GM23338 (cell line): ENCODE measurements around the gene WDR20. TPM values are rescaled to one million over a fixed set of nuclear protein-coding genes. Genes with fewer than 3 reads are reported as not detected.

ENCODE experiments used
- ATAC-seq: fragments of 200-7000 bp; cut with Tn5 transposase; 3 replicates; pipeline ENCODE4 v1.9.1; 2020
- DNase-seq: peaks from one replicate; pipeline ENCODE4 v3.0.0-alpha.2; 2015; ENCODE audit warnings: low spot score
- H2AFZ ChIP-seq: fragments of 200-600 bp; sonication (generic); 2 replicates; pipeline ENCODE4 v1.8.0; 2016; ENCODE audit warnings: antibody characterized with exemption, mild to moderate bottlenecking, moderate library complexity
- H3F3A ChIP-seq: fragments of 200-600 bp; sonication (generic); replicated peaks from 2 replicates; pipeline ENCODE4 v1.8.0; 2017; ENCODE audit warnings: antibody characterized with exemption, mixed run types, low read depth
- H3K27ac ChIP-seq: fragments of 200-600 bp; sonication (generic); 2 replicates; pipeline ENCODE4 v1.6.1; 2016; ENCODE audit warnings: low read depth
- H3K27me3 ChIP-seq: fragments of 200-600 bp; sonication (generic); 2 replicates; pipeline ENCODE4 v1.8.0; 2016; ENCODE audit warnings: mild to moderate bottlenecking, mixed run types, moderate library complexity; ENCODE audit not compliant: insufficient read depth
- H3K36me3 ChIP-seq: fragments of 200-600 bp; sonication (generic); 2 replicates; pipeline ENCODE4 v1.8.0; 2016; ENCODE audit warnings: mild to moderate bottlenecking; ENCODE audit not compliant: insufficient read depth
- H3K4me1 ChIP-seq: fragments of 200-600 bp; sonication (generic); 2 replicates; pipeline ENCODE4 v1.8.0; 2016; ENCODE audit warnings: mild to moderate bottlenecking, moderate library complexity; ENCODE audit not compliant: insufficient read depth
- H3K4me2 ChIP-seq: fragments of 200-600 bp; sonication (generic); 2 replicates; pipeline ENCODE4 v1.7.1; 2017; ENCODE audit warnings: mixed run types
- H3K4me3 ChIP-seq: fragments of 200-600 bp; sonication (generic); 2 replicates; pipeline ENCODE4 v1.6.1; 2016; ENCODE audit warnings: mixed run types
- H3K79me2 ChIP-seq: fragments of 200-600 bp; sonication (generic); replicated peaks from 2 replicates; pipeline ENCODE4 v1.8.0; 2017; ENCODE audit warnings: mild to moderate bottlenecking; ENCODE audit not compliant: insufficient read depth
- H3K9me2 ChIP-seq: fragments of 200-600 bp; sonication (generic); 2 replicates; pipeline ENCODE4 v1.8.0; 2017; ENCODE audit not compliant: insufficient read depth
- H4K20me1 ChIP-seq: fragments of 200-600 bp; sonication (generic); replicated peaks from 2 replicates; pipeline ENCODE4 v1.8.0; 2017; ENCODE audit warnings: mild to moderate bottlenecking; ENCODE audit not compliant: insufficient read depth
- H3K27ac Mint-ChIP-seq: 2 replicates; pipeline ENCODE4 v1.8.0; 2020; ENCODE audit warnings: inconsistent platforms, mild to moderate bottlenecking, moderate library complexity, mixed read lengths
- H3K27me3 Mint-ChIP-seq: 3 replicates; pipeline ENCODE4 v1.8.0; 2022; ENCODE audit warnings: low read depth, mild to moderate bottlenecking, moderate library complexity, mixed read lengths, inconsistent platforms; ENCODE audit not compliant: insufficient read depth, poor library complexity
- H3K36me3 Mint-ChIP-seq: 3 replicates; pipeline ENCODE4 v1.8.0; 2021; ENCODE audit warnings: low read depth, mild to moderate bottlenecking, inconsistent platforms, moderate library complexity, mixed read lengths
- H3K4me1 Mint-ChIP-seq: 3 replicates; pipeline ENCODE4 v1.8.0; 2020; ENCODE audit warnings: mild to moderate bottlenecking, inconsistent platforms, mixed read lengths
- H3K4me3 Mint-ChIP-seq: 3 replicates; pipeline ENCODE4 v1.8.0; 2021; ENCODE audit warnings: moderate library complexity, mild to moderate bottlenecking, inconsistent platforms, mixed read lengths
- H3K9me3 Mint-ChIP-seq: 3 replicates; pipeline ENCODE4 v1.8.0; 2020; ENCODE audit warnings: moderate library complexity, mild to moderate bottlenecking, inconsistent platforms, mixed read lengths
- CREB1 ChIP-seq: fragments of 250-450 bp; sonication (Bioruptor Pico); IDR thresholded peaks from 2 replicates; pipeline ENCODE4 v1.5.0; 2020; ENCODE audit warnings: low read depth, mild to moderate bottlenecking, moderate library complexity
- CTCF ChIP-seq, 2 experiments: fragments of 200-600 bp in 1 of 2; sonication (generic) in 1 of 2; conservative IDR thresholded peaks; 2 replicates each; pipeline versions ENCODE4 v1.5.1 to v1.6.1; 2016 to 2017; ENCODE audit warnings: antibody characterized with exemption in 2 of 2, low read depth in 2 of 2, mild to moderate bottlenecking in 2 of 2, moderate library complexity in 1 of 2
- ETS1 ChIP-seq: IDR thresholded peaks from 2 replicates; pipeline ENCODE4 v1.6.1; 2016; ENCODE audit warnings: antibody characterized with exemption
- EZH2 ChIP-seq: fragments of 200-600 bp; sonication (generic); IDR thresholded peaks from one replicate; pipeline ENCODE4 v1.8.0; 2017; ENCODE audit warnings: antibody characterized with exemption, mild to moderate bottlenecking, low read depth; ENCODE audit not compliant: unreplicated experiment
- EZH2phosphoT487 ChIP-seq: fragments of 200-600 bp; sonication (generic); IDR thresholded peaks from one replicate; pipeline ENCODE4 v1.8.1; 2018; ENCODE audit warnings: antibody characterized with exemption; ENCODE audit not compliant: unreplicated experiment
- JUNB ChIP-seq: IDR thresholded peaks from one replicate; pipeline ENCODE4 v1.6.1; 2016; ENCODE audit warnings: antibody characterized with exemption; ENCODE audit not compliant: unreplicated experiment
- NANOG ChIP-seq: IDR thresholded peaks from 2 replicates; pipeline ENCODE4 v1.6.1; 2016; ENCODE audit warnings: antibody characterized with exemption, borderline replicate concordance
- POLR2AphosphoS5 ChIP-seq: IDR thresholded peaks from 2 replicates; pipeline ENCODE4 v1.6.1; 2016; ENCODE audit warnings: antibody characterized with exemption, low read depth
- STAT1 ChIP-seq: IDR thresholded peaks from one replicate; pipeline ENCODE4 v1.6.1; 2016; ENCODE audit warnings: antibody characterized with exemption; ENCODE audit not compliant: unreplicated experiment
- ZNF114 ChIP-seq: fragments of 250-450 bp; sonication (Bioruptor Pico); IDR thresholded peaks from 2 replicates; pipeline ENCODE4 v1.5.0; 2020; ENCODE audit warnings: mild to moderate bottlenecking, moderate library complexity
- ZNF331 ChIP-seq: fragments of 250-450 bp; sonication (Bioruptor Pico); IDR thresholded peaks from 2 replicates; pipeline ENCODE4 v1.5.0; 2020; ENCODE audit warnings: low read depth, mild to moderate bottlenecking, moderate library complexity
- polyA plus RNA-seq: library from polyadenylated mRNA; unstranded; fragments of >200 nt; fragmentation: Nextera tagmentation; extraction: Ambion mirVana; gene quantifications from 2 replicates; pipeline ENCODE4 v1.2.1, GENCODE V29; 2016
- total RNA-seq: library from RNA; depleted of rRNA; stranded (reverse); fragments of >200 nt; shearing (Covaris generic); gene quantifications from 2 replicates; pipeline ENCODE4 v1.2.3, GENCODE V29; 2014
- TF ChIP-seq, protein P1 (sequence below): IDR thresholded peaks from one replicate; pipeline ENCODE4 v1.6.1; 2018; ENCODE audit warnings: antibody characterized with exemption; ENCODE audit not compliant: unreplicated experiment

WDR20 gene
- total and polyA plus RNA-seq, 2 experiments from 2014 or later, result 17.9 to 21.0 TPM

DNA sequence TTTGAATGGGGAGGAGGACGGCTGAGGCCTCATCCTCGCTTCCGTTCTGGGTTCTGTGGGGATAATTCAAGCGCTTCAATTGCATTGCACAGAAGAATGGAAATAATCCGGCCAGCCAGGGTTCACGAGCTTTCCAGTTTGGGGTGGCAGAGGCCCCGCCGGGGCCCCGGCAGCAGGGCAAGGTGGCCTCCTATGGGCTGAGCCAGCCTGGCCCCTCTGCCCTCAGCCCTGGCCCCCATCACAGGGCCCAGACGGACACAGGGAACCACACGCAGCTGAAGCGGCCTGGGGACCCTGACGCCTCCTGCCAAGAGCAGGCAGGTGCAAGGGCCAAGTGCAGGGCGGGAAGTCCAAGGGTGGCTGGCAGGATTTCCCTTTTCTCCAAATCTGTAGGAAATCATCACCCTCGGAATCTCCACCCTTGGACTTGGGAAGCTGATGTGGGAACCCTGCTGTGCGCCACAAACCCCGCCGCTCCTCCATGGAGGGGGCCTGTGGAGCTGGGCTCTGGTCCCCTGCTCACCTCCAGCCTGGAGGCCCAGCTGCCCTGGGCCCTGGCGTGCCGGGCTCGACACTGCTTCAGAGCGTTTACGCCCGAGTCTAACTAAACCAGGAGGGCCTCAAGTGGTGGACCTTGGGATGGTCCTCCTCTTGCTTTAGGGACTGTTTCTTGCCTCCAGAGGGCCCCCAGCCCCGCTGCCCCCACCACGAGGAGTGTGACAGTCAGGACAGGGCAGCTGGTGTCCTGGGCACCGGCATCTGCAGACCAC, 86.8 kb downstream of the WDR20 start:
- no peaks in the 10 kb centered on the region for H3F3A ChIP-seq
- TF ChIP-seq ETS1 (no peak), EZH2 (no peak), STAT1 (no peak), POLR2AphosphoS5 (no peak), CTCF (conservative IDR thresholded peaks at IDR 0.05; ENCODE audit: low read depth in 2 of 2) (peak in 1 of 2 experiments; percentile 26; a peak in 2 of 4 replicates), NANOG (no peak)
- no peaks in the 10 kb centered on the region for H3K9me2 ChIP-seq
- no peaks in the 10 kb centered on the region for H3K27me3 ChIP-seq
- peak; percentile 62 for ATAC-seq
- 0 out of 2 replicates have a peak, but pooled peaks cover 4% of the 10 kb centered on the region for H3K4me1 ChIP-seq
- Mint-ChIP-seq H3K9me3 (no peaks in the 10 kb centered on the region), H3K4me1 (peaks cover 8% of the 10 kb centered on the region), H3K4me3 (no peak overlapping the region), H3K27ac (no peak overlapping the region), H3K27me3 (peaks cover 8% of the 10 kb centered on the region), H3K36me3 (no peaks in the 10 kb centered on the region; the same call in 1 of the 3 replicates)
- no peak overlapping the region for H3K27ac ChIP-seq
- no peak overlapping the region for H3K4me2 ChIP-seq
- DNase-seq, result no peak
- H3K79me2 ChIP-seq, result no peaks in the 10 kb centered on the region
- H3K36me3 ChIP-seq, result no peaks in the 10 kb centered on the region
- no peak overlapping the region for H3K4me3 ChIP-seq
- no peaks in the 10 kb centered on the region; the same call in 1 of the 2 replicates for H4K20me1 ChIP-seq
- no peak overlapping the region for H2AFZ ChIP-seq

GRCh38 chr14:102227184-102227964, 87.7 kb downstream of the WDR20 start:
- Mint-ChIP-seq H3K36me3 (no peaks in the 10 kb centered on the region; the same call in 1 of the 3 replicates), H3K4me3 (no peak overlapping the region), H3K27me3 (peaks cover 8% of the 10 kb centered on the region), H3K9me3 (no peaks in the 10 kb centered on the region), H3K4me1 (no peaks in the 10 kb centered on the region; the same call in 2 of the 3 replicates), H3K27ac (no peak overlapping the region)
- no peaks in the 10 kb centered on the region for H3K9me2 ChIP-seq
- H4K20me1 ChIP-seq, result no peaks in the 10 kb centered on the region; the same call in 1 of the 2 replicates
- ATAC-seq (no peak), DNase-seq (no peak)
- H3F3A ChIP-seq, result no peaks in the 10 kb centered on the region
- H3K4me3 ChIP-seq, result no peak overlapping the region
- no peaks in the 10 kb centered on the region for H3K36me3 ChIP-seq
- H3K79me2 ChIP-seq, result no peaks in the 10 kb centered on the region
- H3K4me1 ChIP-seq, result no peaks in the 10 kb centered on the region
- no peak overlapping the region for H3K4me2 ChIP-seq
- H3K27ac ChIP-seq, result no peak overlapping the region
- no peak overlapping the region for H2AFZ ChIP-seq
- no peaks in the 10 kb centered on the region for H3K27me3 ChIP-seq
- TF ChIP-seq ZNF114 (CRISPR knock-in tag) (no peak), POLR2AphosphoS5 (no peak), EZH2phosphoT487 (no peak), EZH2 (no peak), STAT1 (no peak), NANOG (no peak), JUNB (no peak), ZNF331 (CRISPR knock-in tag) (no peak), CTCF (conservative IDR thresholded peaks at IDR 0.05; ENCODE audit: low read depth in 2 of 2) (no peak), CREB1 (CRISPR knock-in tag) (no peak)
- TF ChIP-seq, protein P1, sequence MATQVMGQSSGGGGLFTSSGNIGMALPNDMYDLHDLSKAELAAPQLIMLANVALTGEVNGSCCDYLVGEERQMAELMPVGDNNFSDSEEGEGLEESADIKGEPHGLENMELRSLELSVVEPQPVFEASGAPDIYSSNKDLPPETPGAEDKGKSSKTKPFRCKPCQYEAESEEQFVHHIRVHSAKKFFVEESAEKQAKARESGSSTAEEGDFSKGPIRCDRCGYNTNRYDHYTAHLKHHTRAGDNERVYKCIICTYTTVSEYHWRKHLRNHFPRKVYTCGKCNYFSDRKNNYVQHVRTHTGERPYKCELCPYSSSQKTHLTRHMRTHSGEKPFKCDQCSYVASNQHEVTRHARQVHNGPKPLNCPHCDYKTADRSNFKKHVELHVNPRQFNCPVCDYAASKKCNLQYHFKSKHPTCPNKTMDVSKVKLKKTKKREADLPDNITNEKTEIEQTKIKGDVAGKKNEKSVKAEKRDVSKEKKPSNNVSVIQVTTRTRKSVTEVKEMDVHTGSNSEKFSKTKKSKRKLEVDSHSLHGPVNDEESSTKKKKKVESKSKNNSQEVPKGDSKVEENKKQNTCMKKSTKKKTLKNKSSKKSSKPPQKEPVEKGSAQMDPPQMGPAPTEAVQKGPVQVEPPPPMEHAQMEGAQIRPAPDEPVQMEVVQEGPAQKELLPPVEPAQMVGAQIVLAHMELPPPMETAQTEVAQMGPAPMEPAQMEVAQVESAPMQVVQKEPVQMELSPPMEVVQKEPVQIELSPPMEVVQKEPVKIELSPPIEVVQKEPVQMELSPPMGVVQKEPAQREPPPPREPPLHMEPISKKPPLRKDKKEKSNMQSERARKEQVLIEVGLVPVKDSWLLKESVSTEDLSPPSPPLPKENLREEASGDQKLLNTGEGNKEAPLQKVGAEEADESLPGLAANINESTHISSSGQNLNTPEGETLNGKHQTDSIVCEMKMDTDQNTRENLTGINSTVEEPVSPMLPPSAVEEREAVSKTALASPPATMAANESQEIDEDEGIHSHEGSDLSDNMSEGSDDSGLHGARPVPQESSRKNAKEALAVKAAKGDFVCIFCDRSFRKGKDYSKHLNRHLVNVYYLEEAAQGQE, result no peak
